ENCODE measurements around the gene NEDD9.

The NEDD9 gene

GRCh38 chr6:11258260-11259237 is 26.1 kb upstream of the NEDD9 start:
- peak; percentile 14 for DNase-seq (ENCODE audit: low read depth)
- TF ChIP-seq POLR2A (IDR thresholded peaks at IDR 0.05; ENCODE audit: extremely low read depth, insufficient read length), result no peak
- H3K4me3 ChIP-seq (ENCODE audit: low read depth, low read length), result no peak overlapping the region

- no peak overlapping the region for H3K4me3 ChIP-seq (ENCODE audit: low read depth, low read length)
- DNase-seq (ENCODE audit: low read depth), result no peak
- TF ChIP-seq POLR2A (IDR thresholded peaks at IDR 0.05; ENCODE audit: extremely low read depth, insufficient read length) (no peak), MYC (IDR thresholded peaks at IDR 0.05; ENCODE audit: low read depth, low read length) (no peak), CTCF (IDR thresholded peaks at IDR 0.05; ENCODE audit: low read depth, low read length) (no peak), MAX (IDR thresholded peaks at IDR 0.05; ENCODE audit: low read depth, low read length) (no peak)
Measured at GRCh38 chr6:11255610-11256009, 23.1 kb upstream of the NEDD9 start.

- H3K4me3 ChIP-seq (ENCODE audit: low read depth, low read length), result no peak overlapping the region
- DNase-seq (ENCODE audit: low read depth), result no peak
- TF ChIP-seq CTCF (IDR thresholded peaks at IDR 0.05; ENCODE audit: low read depth, low read length) (no peak), MAX (IDR thresholded peaks at IDR 0.05; ENCODE audit: low read depth, low read length) (no peak), POLR2A (IDR thresholded peaks at IDR 0.05; ENCODE audit: extremely low read depth, insufficient read length) (no peak), MYC (IDR thresholded peaks at IDR 0.05; ENCODE audit: low read depth, low read length) (no peak)
Measured at GRCh38 chr6:11253594-11253993, 21.1 kb upstream of the NEDD9 start.

- no peak overlapping the region for H3K4me3 ChIP-seq (ENCODE audit: low read depth, low read length)
- no peak for DNase-seq (ENCODE audit: low read depth)
- no peak for TF ChIP-seq MAX (IDR thresholded peaks at IDR 0.05; ENCODE audit: low read depth, low read length)
- TF ChIP-seq MYC (IDR thresholded peaks at IDR 0.05; ENCODE audit: low read depth, low read length), result no peak
- no peak for TF ChIP-seq POLR2A (IDR thresholded peaks at IDR 0.05; ENCODE audit: extremely low read depth, insufficient read length)
- no peak for TF ChIP-seq CTCF (IDR thresholded peaks at IDR 0.05; ENCODE audit: low read depth, low read length)
Measured at GRCh38 chr6:11251553-11252360, 19.3 kb upstream of the NEDD9 start.

- H3K4me3 ChIP-seq (ENCODE audit: low read depth, low read length), result no peak overlapping the region
- TF ChIP-seq MAX (IDR thresholded peaks at IDR 0.05; ENCODE audit: low read depth, low read length) (no peak), MYC (IDR thresholded peaks at IDR 0.05; ENCODE audit: low read depth, low read length) (no peak), POLR2A (IDR thresholded peaks at IDR 0.05; ENCODE audit: extremely low read depth, insufficient read length) (no peak), CTCF (IDR thresholded peaks at IDR 0.05; ENCODE audit: low read depth, low read length) (no peak)
- no peak for DNase-seq (ENCODE audit: low read depth)
Measured at GRCh38 chr6:11250108-11250507, 17.6 kb upstream of the NEDD9 start.

Measured in NB4 (cell line).